Small intestine (tissue), 7 donors: ENCODE results near the gene SFMBT1. TPM values are rescaled to one million over a fixed set of nuclear protein-coding genes. Genes with fewer than 3 reads are reported as not detected.
A peak's percentile ranks its signal among the peaks of the same experiment; 100 is the strongest.

Experiments used
- DNase-seq, 2 donors: peaks; one replicate each; pipeline versions ENCODE4 v3.0.0 to v3.0.0-alpha.2; 2013
- FAIRE-seq: peaks from 2 replicates; lab custom pipeline; 2012; peaks lifted over from hg19 to GRCh38; lab: Jason Lieb, UNC
- H3K27ac ChIP-seq, 3 donors: one replicate each; pipeline ENCODE4 v1.5.1; 2013; ENCODE audit warnings: low read length in 2 of 3, mild to moderate bottlenecking in 2 of 3, control low read depth in 1 of 3, inconsistent platforms in 1 of 3, low read depth in 1 of 3, moderate library complexity in 1 of 3
- H3K27me3 ChIP-seq, 3 donors: one replicate each; pipeline ENCODE4 v1.6.1; 2013; ENCODE audit warnings: low read length in 3 of 3, inconsistent platforms in 1 of 3; ENCODE audit not compliant: control insufficient read depth in 3 of 3, insufficient read depth in 3 of 3
- H3K36me3 ChIP-seq, 3 donors: one replicate each; pipeline ENCODE4 v1.6.1; 2013; ENCODE audit warnings: low read length in 3 of 3, inconsistent platforms in 1 of 3, low read depth in 1 of 3, mild to moderate bottlenecking in 1 of 3, moderate library complexity in 1 of 3; ENCODE audit not compliant: control insufficient read depth in 3 of 3, insufficient read depth in 2 of 3
- H3K4me1 ChIP-seq, 3 donors: one replicate each; pipeline ENCODE4 v1.6.1; 2013; ENCODE audit warnings: low read length in 2 of 3, inconsistent platforms in 1 of 3, low read depth in 1 of 3, mild to moderate bottlenecking in 1 of 3, moderate library complexity in 1 of 3; ENCODE audit not compliant: control insufficient read depth in 3 of 3, insufficient read depth in 2 of 3
- H3K4me3 ChIP-seq, 3 donors: one replicate each; pipeline ENCODE4 v1.5.1; 2013; ENCODE audit warnings: low read length in 3 of 3, control low read depth in 1 of 3, inconsistent platforms in 1 of 3, low read depth in 1 of 3, mild to moderate bottlenecking in 1 of 3, moderate library complexity in 1 of 3
- H3K9me3 ChIP-seq, 2 donors: one replicate each; pipeline ENCODE4 v1.6.1; 2013; ENCODE audit warnings: low read depth in 1 of 2, low read length in 1 of 2; ENCODE audit not compliant: control insufficient read depth in 2 of 2, insufficient read depth in 1 of 2
- WGBS, 3 donors: extraction: QIAGEN DNeasy Blood & Tissue Kit; methylation state at CpG; one replicate each; pipeline ENCODE4 v1.1.7; 2013; 5-methylcytosine and 5-hydroxymethylcytosine counted together
- polyA plus RNA-seq, 4 donors: library from polyadenylated mRNA; stranded (reverse) in 3 of 4; unstranded in 1 of 4; fragments of 200-250 nt in 3 of 4; fragments of 120-200 nt in 1 of 4; gene quantifications; one replicate each; pipeline versions ENCODE4 v1.2.1 to v1.2.3, GENCODE V29; 2013
- donor health status: healthy with polysubstance abuse.
- donor health status: control.
- donor health status: control.
- donor health status: Bipolar disorder and iron deficiency.
- donor health status: healthy.

SFMBT1 gene
- polyA plus RNA-seq, 4 donors, result 2.5 to 19.3 (median 4.3) TPM

- Histone ChIP-seq H3K27me3 (no peaks in the 10 kb centered on the region), H3K4me3 (no peak overlapping the region), H3K9me3 (no peaks in the 10 kb centered on the region), H3K36me3 (no peaks in the 10 kb centered on the region), H3K4me1 (peaks cover 0 to 5% (median 0%) of the 10 kb centered on the region in 3 donors), H3K27ac (no peak overlapping the region)
- DNase-seq (peak; percentile 33 to 73), FAIRE-seq (no peak)
- WGBS, 3 donors, result 27 to 67% (median 47%) methylated on average over 12 of the region's 12 CpGs
Measured at GRCh38 chr3:53005854-53006513, 39.9 kb downstream of the SFMBT1 start.

GRCh38 chr3:53005338-53005737 is 40.5 kb downstream of the SFMBT1 start:
- Histone ChIP-seq H3K27me3 (no peaks in the 10 kb centered on the region), H3K27ac (no peak overlapping the region), H3K9me3 (no peaks in the 10 kb centered on the region), H3K4me1 (peaks cover 0 to 5% (median 0%) of the 10 kb centered on the region in 3 donors), H3K36me3 (no peaks in the 10 kb centered on the region), H3K4me3 (no peak overlapping the region)
- 62 to 92% (median 88%) methylated on average over 3 of the region's 3 CpGs for WGBS, 3 donors
- DNase-seq, result no peak
- FAIRE-seq, result no peak

- WGBS, 3 donors, result 90 to 95% (median 92%) methylated on average over 7 of the region's 7 CpGs
- Histone ChIP-seq H3K4me3 (no peak overlapping the region), H3K4me1 (peaks cover 0 to 5% (median 0%) of the 10 kb centered on the region in 3 donors), H3K27ac (no peak overlapping the region), H3K36me3 (peaks cover 0 to 12% (median 0%) of the 10 kb centered on the region in 3 donors), H3K9me3 (no peaks in the 10 kb centered on the region), H3K27me3 (no peaks in the 10 kb centered on the region)
- FAIRE-seq (no peak), DNase-seq (no peak)
Measured at GRCh38 chr3:53003320-53003719, 42.6 kb downstream of the SFMBT1 start.

GRCh38 chr3:52998771-52999513 is 46.9 kb downstream of the SFMBT1 start:
- DNase-seq (peak; percentile 10 to 13), FAIRE-seq (no peak)
- 95 to 97% (median 96%) methylated on average over 41 of the region's 41 CpGs for WGBS, 3 donors
- Histone ChIP-seq H3K27ac (no peak overlapping the region), H3K9me3 (no peaks in the 10 kb centered on the region), H3K4me3 (no peak overlapping the region), H3K27me3 (no peaks in the 10 kb centered on the region), H3K4me1 (no peaks in the 10 kb centered on the region), H3K36me3 (peaks cover 0 to 26% (median 0%) of the 10 kb centered on the region in 3 donors)

GRCh38 chr3:52990637-52991036 is 55.2 kb downstream of the SFMBT1 start:
- FAIRE-seq, result no peak
- 69 to 81% (median 76%) methylated on average over 2 of the region's 2 CpGs for WGBS, 3 donors
- H3K27ac ChIP-seq, result no peak overlapping the region

GRCh38 chr3:52986938-52987337 is 58.9 kb downstream of the SFMBT1 start:
- Histone ChIP-seq H3K27ac (no peak overlapping the region), H3K4me1 (no peaks in the 10 kb centered on the region), H3K9me3 (no peaks in the 10 kb centered on the region), H3K27me3 (no peaks in the 10 kb centered on the region), H3K4me3 (no peak overlapping the region), H3K36me3 (no peaks in the 10 kb centered on the region)
- 67 to 80% (median 72%) methylated on average over 3 of the region's 3 CpGs for WGBS, 3 donors
- DNase-seq (peak in 1 of 2 donors; percentile 21), FAIRE-seq (no peak)

More at GRCh38 chr3:52990637-52991036, 55.2 kb downstream of the SFMBT1 start:
- no peaks in the 10 kb centered on the region for H3K4me1 ChIP-seq
- peaks cover 0 to 4% (median 0%) of the 10 kb centered on the region in 3 donors for H3K36me3 ChIP-seq
- H3K4me3 ChIP-seq, result no peak overlapping the region
- H3K9me3 ChIP-seq, result no peaks in the 10 kb centered on the region
- H3K27me3 ChIP-seq, result no peaks in the 10 kb centered on the region
- DNase-seq, result no peak

GRCh38 chr3:52986049-52986448 is 59.8 kb downstream of the SFMBT1 start:
- WGBS, 3 donors, result 100% methylated on average over 1 of the region's 1 CpG
- no peak for DNase-seq
- H3K9me3 ChIP-seq, result peaks cover 0 to 7% of the 10 kb centered on the region in 2 donors
- H3K36me3 ChIP-seq, result no peaks in the 10 kb centered on the region
- H3K4me3 ChIP-seq, result no peak overlapping the region
- FAIRE-seq, result no peak
- H3K4me1 ChIP-seq, result no peaks in the 10 kb centered on the region
- no peak overlapping the region for H3K27ac ChIP-seq
- H3K27me3 ChIP-seq, result no peaks in the 10 kb centered on the region

GRCh38 chr3:52983828-52984227 is 62.0 kb downstream of the SFMBT1 start:
- Histone ChIP-seq H3K27ac (peak overlapping the region in 2 of 3 donors; percentile 41 to 68), H3K36me3 (no peaks in the 10 kb centered on the region), H3K4me3 (no peak overlapping the region), H3K9me3 (peaks cover 0 to 7% of the 10 kb centered on the region in 2 donors), H3K4me1 (no peaks in the 10 kb centered on the region), H3K27me3 (no peaks in the 10 kb centered on the region)
- no peak for FAIRE-seq
- DNase-seq, result no peak
